Kidney glomerular epithelial cell (primary cell): ENCODE data around the gene TFF1.

Experiments used
- DNase-seq: peaks from one replicate; lab custom pipeline; 2025; lab: John Stamatoyannopoulos, UW

Gene TFF1

GRCh38 chr21:42362700-42363099 lies 3.6 kb downstream of the TFF1 start:
- no peak for DNase-seq

GRCh38 chr21:42362198-42362597 lies 4.1 kb downstream of the TFF1 start:
- no peak for DNase-seq

GRCh38 chr21:42361286-42361685 lies 5.0 kb downstream of the TFF1 start:
- DNase-seq: no peak

- DNase-seq: no peak
Observed at GRCh38 chr21:42360317-42360716, 6.0 kb downstream of the TFF1 start.

GRCh38 chr21:42358937-42359336 lies 7.4 kb downstream of the TFF1 start:
- no peak for DNase-seq

- no peak for DNase-seq
Observed at GRCh38 chr21:42358261-42358660, 8.1 kb downstream of the TFF1 start.

DNA sequence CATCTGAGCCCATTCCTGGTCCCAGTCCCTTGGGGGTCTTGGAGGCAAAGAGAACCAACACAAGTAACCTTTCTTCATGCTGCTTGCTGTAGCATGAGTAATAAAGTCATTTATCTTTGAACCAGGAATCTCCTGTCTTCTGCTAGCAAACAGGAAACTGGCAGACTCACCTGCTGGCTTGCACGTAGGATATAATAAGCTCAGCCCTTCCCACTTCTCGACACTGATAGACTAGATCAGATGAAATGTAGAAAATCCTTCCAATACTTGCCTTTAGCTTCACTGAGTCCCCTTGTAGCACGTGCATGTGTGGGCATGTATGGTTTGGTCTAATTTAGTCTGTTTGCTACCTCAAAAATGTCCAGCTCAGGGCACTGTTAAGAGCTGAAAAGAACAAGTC lies 9.0 kb downstream of the TFF1 start:
- DNase-seq: no peak

- DNase-seq: no peak
Observed at GRCh38 chr21:42356650-42357049, 9.7 kb downstream of the TFF1 start.

DNA sequence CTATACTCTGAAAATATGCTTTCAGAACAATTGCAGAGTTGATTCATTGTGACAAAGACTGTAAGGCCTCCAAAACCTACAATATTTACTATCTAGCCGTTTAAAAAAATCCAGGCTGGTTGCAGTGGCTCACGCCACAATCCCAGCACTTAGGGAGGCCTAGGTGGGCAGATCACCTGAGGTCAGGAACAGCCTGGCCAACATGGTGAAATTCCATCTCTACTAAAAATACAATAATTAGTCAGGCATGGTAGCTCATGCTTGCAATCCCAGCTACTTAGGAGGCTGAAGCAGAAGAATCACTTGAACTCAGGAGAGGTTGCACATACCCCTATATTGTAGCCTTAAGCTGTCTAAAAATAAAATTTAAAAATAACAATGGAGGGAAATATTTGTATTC lies 10.3 kb downstream of the TFF1 start:
- DNase-seq: no peak

DNA sequence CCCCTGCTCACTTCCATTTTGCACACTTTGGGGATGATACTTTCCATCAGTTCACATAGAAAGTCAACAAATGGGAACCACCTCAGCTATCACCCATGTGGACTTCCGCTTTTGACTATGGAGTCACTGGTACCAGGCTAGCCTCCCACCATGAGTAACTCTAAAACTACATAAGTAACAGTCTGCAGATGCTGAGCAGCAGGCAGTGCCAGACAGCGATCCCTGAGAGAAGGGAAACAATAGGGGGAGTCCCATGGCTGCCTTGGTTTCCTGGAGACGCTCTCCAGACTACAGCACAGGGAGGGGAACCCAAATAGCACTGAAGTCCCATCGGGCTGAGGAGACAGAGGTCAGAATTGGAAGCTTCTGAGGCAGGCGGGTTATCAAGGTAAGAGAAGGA lies 12.7 kb downstream of the TFF1 start:
- DNase-seq: no peak

DNA sequence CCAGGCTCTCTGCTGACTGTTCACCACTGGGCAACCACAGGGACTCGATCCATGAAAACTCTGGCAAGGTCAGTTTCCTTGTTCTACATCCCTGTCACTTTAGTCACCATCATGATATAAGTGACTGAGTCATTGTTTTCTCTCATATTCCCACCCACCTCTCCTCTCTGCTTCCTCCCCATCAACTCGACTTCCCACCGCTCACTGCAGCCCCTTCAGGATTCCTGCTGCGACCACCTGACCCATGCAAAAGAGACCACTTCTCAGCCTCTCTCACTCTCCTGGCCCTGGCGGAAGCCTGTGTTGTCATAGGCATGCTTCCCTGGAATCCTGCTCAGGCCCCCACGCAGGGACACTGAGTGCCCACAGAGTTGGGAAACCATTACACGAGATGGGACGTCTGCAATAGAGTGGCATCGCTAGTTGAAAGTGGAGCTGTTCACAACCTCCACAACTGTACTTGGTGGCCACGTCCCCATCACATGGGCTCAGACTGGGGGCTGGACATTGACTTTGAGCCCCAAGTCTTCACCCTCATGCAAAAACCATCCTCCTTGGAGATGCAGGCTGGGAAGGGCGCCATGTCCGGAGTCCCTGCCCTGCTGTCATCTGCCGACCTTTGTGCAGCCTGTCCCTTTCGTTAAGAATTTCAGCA lies 13.8 kb downstream of the TFF1 start:
- no peak for DNase-seq

GRCh38 chr21:42351626-42352440 lies 14.5 kb downstream of the TFF1 start:
- DNase-seq: no peak

- no peak for DNase-seq
Observed at GRCh38 chr21:42350927-42351426, 15.4 kb downstream of the TFF1 start, which contains the start of gene TFF2. Gene TFF2 (minus strand): TSS chr21:42350994. CDS start chr21:42350957, 37 bp downstream.

- DNase-seq: no peak
Observed at GRCh38 chr21:42350318-42350910, 15.9 kb downstream of the TFF1 start.

DNA sequence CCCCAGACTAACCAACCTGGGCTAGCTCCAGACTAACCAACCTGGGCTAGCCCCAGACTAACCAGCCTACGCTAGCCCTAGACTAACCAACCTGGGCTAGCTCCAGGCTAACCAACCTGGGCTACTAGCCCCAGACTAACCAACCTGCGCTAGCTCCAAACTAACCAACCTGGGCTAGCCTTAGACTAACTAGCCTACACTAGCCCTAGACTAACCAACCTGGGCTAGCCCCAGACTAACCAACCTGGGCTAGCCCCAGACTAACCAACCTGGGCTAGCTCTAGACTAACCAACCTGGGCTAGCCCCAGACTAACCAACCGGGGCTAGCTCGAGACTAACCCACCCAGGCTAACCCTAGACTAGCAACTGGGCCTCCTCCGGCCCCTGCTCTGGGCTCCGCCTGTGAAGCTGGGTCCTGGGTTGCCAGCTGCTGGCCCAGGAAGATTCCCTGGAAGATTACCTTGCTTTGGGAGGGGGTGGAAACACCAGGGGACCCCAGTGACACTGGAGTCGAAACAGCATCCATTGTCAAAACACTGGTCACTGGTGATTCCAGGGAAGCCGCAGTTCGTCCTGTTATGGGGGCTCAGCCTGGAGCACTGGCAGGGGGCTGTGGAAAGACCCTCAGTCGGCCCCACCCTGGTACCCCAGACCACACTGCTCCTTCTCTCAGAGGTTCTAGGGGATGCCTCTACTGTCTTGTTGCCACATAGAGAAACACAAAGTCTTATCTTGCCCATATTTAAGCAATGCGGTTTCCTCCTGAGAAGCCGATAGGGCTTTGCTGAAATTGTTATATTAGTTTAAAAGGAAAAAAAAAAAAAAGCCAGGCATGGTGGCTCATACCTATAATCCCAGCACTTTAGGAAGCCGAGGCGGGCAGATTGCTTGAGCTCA lies 16.7 kb downstream of the TFF1 start:
- no peak for DNase-seq

DNA sequence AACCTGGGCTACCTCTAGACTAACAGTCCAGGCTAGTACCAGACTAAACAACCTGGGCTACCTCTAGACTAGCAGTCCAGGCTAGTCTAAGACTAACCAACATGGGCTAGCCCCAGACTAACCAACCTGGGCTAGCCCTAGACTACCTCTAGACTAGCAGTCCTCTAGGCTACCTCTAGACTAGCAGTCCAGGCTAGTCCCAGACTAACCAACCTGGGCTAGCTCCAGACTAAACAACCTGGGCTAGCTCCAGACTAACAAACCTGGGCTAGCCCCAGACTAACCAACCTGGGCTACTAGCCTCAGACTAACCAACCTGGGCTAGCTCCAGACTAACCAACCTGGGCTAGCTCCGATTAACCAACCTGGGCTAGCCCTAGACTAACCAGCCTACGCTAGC lies 17.6 kb downstream of the TFF1 start:
- no peak for DNase-seq

DNA sequence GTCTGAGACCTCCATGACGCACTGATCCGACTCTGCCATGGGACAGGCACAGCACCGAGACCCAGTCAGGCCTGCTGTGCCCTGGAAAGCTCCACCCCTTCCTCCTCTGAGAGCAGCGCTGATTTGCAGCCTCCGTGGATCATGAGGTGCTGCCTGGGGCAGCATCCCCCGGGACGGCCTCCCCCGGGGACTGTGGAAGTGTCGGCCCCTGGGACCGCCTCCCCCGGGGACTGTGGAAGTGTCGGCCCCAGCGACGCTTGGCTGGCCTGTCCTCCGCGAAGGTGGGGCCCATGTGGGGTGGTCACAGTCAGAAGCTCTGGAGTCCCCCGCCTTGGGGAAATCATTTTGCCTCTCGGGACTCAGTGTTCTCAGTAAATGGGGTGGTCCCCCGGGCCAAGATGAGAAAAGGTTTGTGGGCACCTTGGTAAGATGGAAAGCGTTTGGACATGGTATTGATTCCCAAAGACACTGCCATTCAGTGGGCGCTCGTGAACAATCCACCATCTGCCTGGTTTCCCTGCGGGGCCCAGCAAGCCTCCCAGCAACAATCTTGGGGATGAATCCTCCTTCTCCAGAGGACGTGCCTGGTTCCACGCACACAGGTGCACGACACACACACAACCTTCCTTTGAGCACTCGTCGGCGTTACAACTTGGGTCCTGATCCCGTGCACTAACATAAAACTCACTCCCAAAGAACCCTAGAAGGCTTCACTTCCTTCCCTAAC lies 18.6 kb downstream of the TFF1 start:
- DNase-seq: no peak

GRCh38 chr21:42346866-42347600 lies 19.3 kb downstream of the TFF1 start:
- no peak for DNase-seq

- no peak for DNase-seq
Observed at GRCh38 chr21:42346441-42346840, 19.9 kb downstream of the TFF1 start.

GRCh38 chr21:42344631-42345030 lies 21.7 kb downstream of the TFF1 start:
- DNase-seq: no peak
